HepG2 (cell line): ENCODE data around the gene KCNAB1. TPM values are rescaled to one million over a fixed set of nuclear protein-coding genes. Genes with fewer than 3 reads are reported as not detected.

ENCODE experiments used
- ELF4 ChIP-seq: sonication (generic); formaldehyde crosslinking; IDR thresholded peaks from 2 replicates; pipeline ENCODE4 v1.5.0; 2020; ENCODE audit warnings: missing genetic modification reagents, mild to moderate bottlenecking, moderate library complexity, borderline replicate concordance
- PLSCR1 ChIP-seq: sonication (generic); formaldehyde crosslinking; IDR thresholded peaks from 2 replicates; pipeline ENCODE4 v1.5.0; 2020; ENCODE audit warnings: missing genetic modification reagents, mild to moderate bottlenecking, borderline replicate concordance
- REPIN1 ChIP-seq: sonication (generic); formaldehyde crosslinking; IDR thresholded peaks from 2 replicates; pipeline ENCODE4 v1.8.0; 2022; ENCODE audit warnings: missing genetic modification reagents, low read depth, mild to moderate bottlenecking, borderline replicate concordance
- RNF219 ChIP-seq: sonication (generic); formaldehyde crosslinking; IDR thresholded peaks from 2 replicates; pipeline ENCODE4 v1.5.0; 2020; ENCODE audit warnings: mild to moderate bottlenecking, missing genetic modification reagents
- STAT5B ChIP-seq: sonication (generic); formaldehyde crosslinking; IDR thresholded peaks from 2 replicates; pipeline ENCODE4 v1.4.0; 2020; ENCODE audit warnings: missing genetic modification reagents
- ZNF274 ChIP-seq: sonication (generic); formaldehyde crosslinking; IDR thresholded peaks from 2 replicates; pipeline ENCODE4 v1.5.1; 2020; ENCODE audit warnings: mild to moderate bottlenecking, missing genetic modification reagents
- ZNF280B ChIP-seq: sonication (generic); formaldehyde crosslinking; IDR thresholded peaks from 2 replicates; pipeline ENCODE4 v1.5.0; 2020; ENCODE audit warnings: missing genetic modification reagents, mild to moderate bottlenecking, borderline replicate concordance
- ZNF407 ChIP-seq: sonication (generic); formaldehyde crosslinking; IDR thresholded peaks from one replicate; pipeline ENCODE4 v1.5.1; 2020; ENCODE audit warnings: mild to moderate bottlenecking, missing genetic modification reagents; ENCODE audit errors: not compliant biosample characterization
- ZSCAN21 ChIP-seq: sonication (generic); formaldehyde crosslinking; IDR thresholded peaks from 2 replicates; pipeline ENCODE4 v1.8.0; 2022; ENCODE audit warnings: mild to moderate bottlenecking, missing genetic modification reagents, moderate library complexity, borderline replicate concordance
- polyA plus RNA-seq, 8 experiments: library from polyadenylated mRNA; depleted of rRNA in 3 of 8; stranded (reverse) in 7 of 8; unstranded in 1 of 8; fragments of >200 nt; fragmentation: Illumina TruSeq in 4 of 8; extraction: Trizol in 4 of 8; gene quantifications; 2 replicates each; pipeline versions ENCODE4 v1.2.1 to v1.2.3, GENCODE V29; 2011 to 2016; ENCODE audit warnings: low read depth in 4 of 8, missing spikeins in 1 of 8, mixed read lengths in 1 of 8; ENCODE audit not compliant: insufficient read depth in 1 of 8
- total RNA-seq, 5 experiments: library from RNA; depleted of rRNA; stranded (reverse); fragments of >200 nt; fragmentation: Illumina TruSeq; extraction: Trizol; gene quantifications; 2 replicates each; pipeline ENCODE4 v1.2.3, GENCODE V29; 2016; ENCODE audit warnings: low read depth in 1 of 5

KCNAB1 gene
- total and polyA plus RNA-seq, 2 of the 13 experiments (the other 11 are each of a cell fraction or from before 2014, with no cell fraction given) = not detected

GRCh38 chr3:156554842-156555687, 434.7 kb downstream of the KCNAB1 start, which contains the start of gene SSR3 (continued):
- peak; percentile 94 for TF ChIP-seq ZNF280B (CRISPR knock-in tag)
- TF ChIP-seq PLSCR1 (CRISPR knock-in tag) = no peak
- TF ChIP-seq REPIN1 (CRISPR knock-in tag) = peak; percentile 55
- TF ChIP-seq ELF4 = peak; percentile 97
- TF ChIP-seq ZSCAN21 (CRISPR knock-in tag) = no peak; the same call in 1 of the 2 replicates
- no peak for TF ChIP-seq STAT5B (CRISPR knock-in tag)
- TF ChIP-seq RNF219 = no peak
- no peak for TF ChIP-seq ZNF274 (CRISPR knock-in tag)
- TF ChIP-seq ZNF407 (CRISPR knock-in tag) = no peak
- TF ChIP-seq, all 625 proteins: peak for 215
